ENCODE data around the gene ZBTB42. TPM values are rescaled to one million over a fixed set of nuclear protein-coding genes. Genes with fewer than 3 reads are reported as not detected.

Gene ZBTB42
- total RNA-seq, 1 experiment from 2014 or later, result 6.1 TPM

DNA sequence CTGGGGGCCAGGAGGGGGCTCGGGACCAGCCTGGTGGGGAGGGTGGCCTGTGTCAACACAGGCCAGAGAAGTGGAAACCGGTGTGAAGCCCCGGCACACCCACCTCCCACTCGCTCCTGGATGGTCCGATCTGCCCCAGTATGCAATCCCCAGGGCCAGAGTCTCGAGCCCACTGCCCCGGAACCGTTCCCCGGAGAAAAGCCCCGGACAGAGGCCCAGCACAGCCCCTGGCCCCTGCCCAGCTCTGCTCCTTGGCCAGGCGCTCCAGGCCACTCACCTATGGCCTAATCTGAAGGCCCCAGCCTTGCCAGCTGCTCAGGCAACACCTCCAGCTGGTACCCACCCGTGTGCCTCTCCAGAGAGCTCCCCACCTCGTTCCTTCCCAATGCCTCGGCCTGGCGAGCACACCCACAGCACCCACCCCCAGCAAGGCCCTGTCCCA, 23.1 kb upstream of the ZBTB42 start:
- no peak overlapping the region for H3K27ac ChIP-seq (ENCODE audit: insufficient read length, low read depth, low read length)

More for the DNA sequence above, 23.1 kb upstream of the ZBTB42 start:
- H3K9ac ChIP-seq (ENCODE audit: extremely low read depth, insufficient read length, low read length), result no peak overlapping the region
- no peak overlapping the region for H3K4ac ChIP-seq (ENCODE audit: low read depth, low read length)
- Mint-ChIP-seq H3K4me1 (no peaks in the 10 kb centered on the region), H3K4me3 (no peak overlapping the region), H3K36me3 (ENCODE audit: insufficient read depth in 1 of 3, low read depth in 3 of 3) (peaks cover 8 to 24% (median 17%) of the 10 kb centered on the region in 3 experiments; a peak in 6 of 7 replicates), H3K27ac (no peak overlapping the region), H3K27me3 (ENCODE audit: low read depth) (no peaks in the 10 kb centered on the region), H3K9me3 (no peaks in the 10 kb centered on the region)
- H2BK5ac ChIP-seq (ENCODE audit: insufficient read length, low read length), result no peak overlapping the region
- WGBS (ENCODE audit: extremely low coverage, insufficient read length, low lambda C conversion rate), result no CpG with 5 or more reads among the region's 15 CpGs
- no peak overlapping the region for H3K4me2 ChIP-seq (ENCODE audit: insufficient read depth, insufficient read length, low read length)
- TF ChIP-seq, protein P1, sequence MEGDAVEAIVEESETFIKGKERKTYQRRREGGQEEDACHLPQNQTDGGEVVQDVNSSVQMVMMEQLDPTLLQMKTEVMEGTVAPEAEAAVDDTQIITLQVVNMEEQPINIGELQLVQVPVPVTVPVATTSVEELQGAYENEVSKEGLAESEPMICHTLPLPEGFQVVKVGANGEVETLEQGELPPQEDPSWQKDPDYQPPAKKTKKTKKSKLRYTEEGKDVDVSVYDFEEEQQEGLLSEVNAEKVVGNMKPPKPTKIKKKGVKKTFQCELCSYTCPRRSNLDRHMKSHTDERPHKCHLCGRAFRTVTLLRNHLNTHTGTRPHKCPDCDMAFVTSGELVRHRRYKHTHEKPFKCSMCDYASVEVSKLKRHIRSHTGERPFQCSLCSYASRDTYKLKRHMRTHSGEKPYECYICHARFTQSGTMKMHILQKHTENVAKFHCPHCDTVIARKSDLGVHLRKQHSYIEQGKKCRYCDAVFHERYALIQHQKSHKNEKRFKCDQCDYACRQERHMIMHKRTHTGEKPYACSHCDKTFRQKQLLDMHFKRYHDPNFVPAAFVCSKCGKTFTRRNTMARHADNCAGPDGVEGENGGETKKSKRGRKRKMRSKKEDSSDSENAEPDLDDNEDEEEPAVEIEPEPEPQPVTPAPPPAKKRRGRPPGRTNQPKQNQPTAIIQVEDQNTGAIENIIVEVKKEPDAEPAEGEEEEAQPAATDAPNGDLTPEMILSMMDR (conservative IDR thresholded peaks at IDR 0.05), result no peak
- no peak overlapping the region for H3T11ph ChIP-seq (ENCODE audit: low read length)
- H4K20me1 ChIP-seq (ENCODE audit: control insufficient read depth, insufficient read depth, insufficient read length), result no peaks in the 10 kb centered on the region
- no peaks in the 10 kb centered on the region for H3K27me3 ChIP-seq (ENCODE audit: insufficient read depth, low read length)
- H3K14ac ChIP-seq (ENCODE audit: insufficient read depth, low read length), result no peak overlapping the region
- no peak overlapping the region for H2BK120ac ChIP-seq (ENCODE audit: low read depth, low read length, poor library complexity, severe bottlenecking)
- no peak overlapping the region for H2AFZ ChIP-seq (ENCODE audit: low read length)
- no peak overlapping the region for H2AK5ac ChIP-seq (ENCODE audit: insufficient read length, low read length)
- H3K4me1 ChIP-seq (ENCODE audit: insufficient read depth, low read length), result no peaks in the 10 kb centered on the region
- no peaks in the 10 kb centered on the region for H3K23me2 ChIP-seq (ENCODE audit: insufficient read length, low read depth, low read length, poor library complexity, severe bottlenecking)
- H4K8ac ChIP-seq (replicated peaks; ENCODE audit: insufficient read length, low read depth, low read length), result no peak overlapping the region
- H3K18ac ChIP-seq (ENCODE audit: insufficient read length, low read depth, low read length), result no peak overlapping the region
- no peaks in the 10 kb centered on the region for H3K79me1 ChIP-seq (ENCODE audit: insufficient read depth, low read depth, low read length, poor library complexity, severe bottlenecking)
- H3K23ac ChIP-seq (ENCODE audit: insufficient read length, low read depth, low read length), result no peak overlapping the region
- no peak for DNase-seq
- no peak overlapping the region for H4K5ac ChIP-seq (ENCODE audit: insufficient read length, low read depth, low read length)
- H2BK20ac ChIP-seq (ENCODE audit: low read depth, low read length, poor library complexity, severe bottlenecking), result no peak overlapping the region
- H4K91ac ChIP-seq (ENCODE audit: insufficient read length, low read depth, low read length), result no peak overlapping the region
- H3K56ac ChIP-seq (ENCODE audit: insufficient read length, low read depth, low read length), result no peak overlapping the region
- H2BK12ac ChIP-seq (ENCODE audit: insufficient read length, low read depth, low read length), result no peak overlapping the region
- no peaks in the 10 kb centered on the region for H3K79me2 ChIP-seq (ENCODE audit: insufficient read depth, low read length)
- H3K9me3 ChIP-seq (ENCODE audit: control insufficient read depth, low read depth, low read length), result no peaks in the 10 kb centered on the region
- H2BK15ac ChIP-seq (ENCODE audit: low read depth, low read length), result no peak overlapping the region
